NCI-H146 treated with DMSO at 0.1 percent for 48 hours (cell line): ENCODE data around the gene DNM3.
A peak's percentile ranks its signal among the peaks of the same experiment; 100 is the strongest.

Experiments
- DNase-seq: peaks from one replicate; lab custom pipeline; 2025; ENCODE audit not compliant: unreplicated experiment; lab: John Stamatoyannopoulos, UW

The DNM3 gene

GRCh38 chr1:172442843-172443565 is 601.7 kb downstream of the DNM3 start:
- DNase-seq = no peak

GRCh38 chr1:172443666-172444453 is 602.6 kb downstream of the DNM3 start, which contains the start of gene PIGC:
TSS of gene PIGC (minus strand) at chr1:172444069. CDS start at chr1:172442622, 1,447 bp downstream.
- peak; percentile 71 for DNase-seq

- DNase-seq = no peak
Measured at GRCh38 chr1:172446547-172446946, 605.2 kb downstream of the DNM3 start.

GRCh38 chr1:172447641-172448040 is 606.3 kb downstream of the DNM3 start:
- no peak for DNase-seq

GRCh38 chr1:172448995-172449584 is 607.8 kb downstream of the DNM3 start:
- peak; percentile 31 for DNase-seq

- peak; percentile 35 for DNase-seq
Measured at GRCh38 chr1:172449585-172450523, 608.6 kb downstream of the DNM3 start.

GRCh38 chr1:172450524-172450885 is 609.2 kb downstream of the DNM3 start:
- peak; percentile 76 for DNase-seq

GRCh38 chr1:172451002-172451443 is 609.7 kb downstream of the DNM3 start:
- peak; percentile 47 for DNase-seq

- DNase-seq = no peak
Measured at GRCh38 chr1:172452536-172453152, 611.3 kb downstream of the DNM3 start.

- DNase-seq = no peak
Measured at GRCh38 chr1:172453153-172453545, 611.9 kb downstream of the DNM3 start.

- DNase-seq = no peak
Measured at GRCh38 chr1:172453607-172454006, 612.3 kb downstream of the DNM3 start.

- DNase-seq = no peak
Measured at GRCh38 chr1:172455451-172455850, 614.2 kb downstream of the DNM3 start.

- no peak for DNase-seq
Measured at GRCh38 chr1:172456344-172456769, 615.1 kb downstream of the DNM3 start.

- DNase-seq = no peak
Measured at GRCh38 chr1:172457479-172458130, 616.3 kb downstream of the DNM3 start.

- no peak for DNase-seq
Measured at GRCh38 chr1:172460177-172460576, 618.9 kb downstream of the DNM3 start.

- no peak for DNase-seq
Measured at GRCh38 chr1:172460887-172461315, 619.6 kb downstream of the DNM3 start.
